Measurements from ENCODE around the gene ZNF699.

Gene ZNF699

GRCh38 chr19:9309139-9309973 lies at the start of gene ZNF699:
Gene ZNF699, minus strand, starts transcription at chr19:9309838. Its CDS starts 4,719 bp downstream, at chr19:9305119.
- Histone ChIP-seq H3K36me3 (ENCODE audit: control insufficient read depth in 1 of 2, insufficient read depth in 2 of 2, low read length in 2 of 2) (peaks cover 1 to 20% of the 10 kb centered on the region in 2 donors), H3K27me3 (ENCODE audit: low read depth, low read length) (no peaks in the 10 kb centered on the region), H3K9me3 (ENCODE audit: control insufficient read depth in 1 of 2, low read length in 2 of 2) (peaks cover 0 to 5% of the 10 kb centered on the region in 2 donors), H3K4me1 (ENCODE audit: control insufficient read depth in 1 of 2, insufficient read depth in 2 of 2, low read length in 2 of 2) (peaks cover 4 to 10% of the 10 kb centered on the region in 2 donors), H3K4me3 (ENCODE audit: low read depth in 1 of 2, low read length in 2 of 2) (peak within 1 kb of the TSS; percentile 89 to 91), H3K27ac (ENCODE audit: low read length) (peak within 1 kb of the TSS; percentile 89)

GRCh38 chr19:9354651-9355050 lies 45.0 kb upstream of the ZNF699 start:
- no peaks in the 10 kb centered on the region for H3K4me1 ChIP-seq (ENCODE audit: control insufficient read depth in 1 of 2, insufficient read depth in 2 of 2, low read length in 2 of 2)
- peaks cover 0 to 78% of the 10 kb centered on the region in 2 donors for H3K36me3 ChIP-seq (ENCODE audit: control insufficient read depth in 1 of 2, insufficient read depth in 2 of 2, low read length in 2 of 2)
- peaks cover 29 to 83% of the 10 kb centered on the region in 2 donors for H3K9me3 ChIP-seq (ENCODE audit: control insufficient read depth in 1 of 2, low read length in 2 of 2)
- no peak overlapping the region for H3K27ac ChIP-seq (ENCODE audit: low read length)
- no peaks in the 10 kb centered on the region for H3K27me3 ChIP-seq (ENCODE audit: low read depth, low read length)
- H3K4me3 ChIP-seq (ENCODE audit: low read depth in 1 of 2, low read length in 2 of 2) = peak overlapping the region; percentile 9 to 13

GRCh38 chr19:9353011-9353410 lies 43.4 kb upstream of the ZNF699 start:
- Histone ChIP-seq H3K4me1 (ENCODE audit: control insufficient read depth in 1 of 2, insufficient read depth in 2 of 2, low read length in 2 of 2) (no peaks in the 10 kb centered on the region), H3K27ac (ENCODE audit: low read length) (no peak overlapping the region), H3K36me3 (ENCODE audit: control insufficient read depth in 1 of 2, insufficient read depth in 2 of 2, low read length in 2 of 2) (peaks cover 0 to 80% of the 10 kb centered on the region in 2 donors), H3K4me3 (ENCODE audit: low read depth in 1 of 2, low read length in 2 of 2) (peak overlapping the region in 1 of 2 donors; percentile 20), H3K27me3 (ENCODE audit: low read depth, low read length) (no peaks in the 10 kb centered on the region), H3K9me3 (ENCODE audit: control insufficient read depth in 1 of 2, low read length in 2 of 2) (peaks cover 32 to 87% of the 10 kb centered on the region in 2 donors)

- Histone ChIP-seq H3K4me1 (ENCODE audit: control insufficient read depth in 1 of 2, insufficient read depth in 2 of 2, low read length in 2 of 2) (no peaks in the 10 kb centered on the region), H3K36me3 (ENCODE audit: control insufficient read depth in 1 of 2, insufficient read depth in 2 of 2, low read length in 2 of 2) (peaks cover 0 to 78% of the 10 kb centered on the region in 2 donors), H3K27me3 (ENCODE audit: low read depth, low read length) (no peaks in the 10 kb centered on the region), H3K27ac (ENCODE audit: low read length) (no peak overlapping the region), H3K4me3 (ENCODE audit: low read depth in 1 of 2, low read length in 2 of 2) (peak overlapping the region in 1 of 2 donors; percentile 20), H3K9me3 (ENCODE audit: control insufficient read depth in 1 of 2, low read length in 2 of 2) (peaks cover 29 to 85% of the 10 kb centered on the region in 2 donors)
These were observed 42.9 kb upstream of the ZNF699 start for GRCh38 chr19:9352505-9352904.

GRCh38 chr19:9348671-9349070 lies 39.0 kb upstream of the ZNF699 start:
- peak overlapping the region; percentile 12 to 59 for H3K4me3 ChIP-seq (ENCODE audit: low read depth in 1 of 2, low read length in 2 of 2)
- no peak overlapping the region for H3K27ac ChIP-seq (ENCODE audit: low read length)
- no peaks in the 10 kb centered on the region for H3K4me1 ChIP-seq (ENCODE audit: control insufficient read depth in 1 of 2, insufficient read depth in 2 of 2, low read length in 2 of 2)
- H3K27me3 ChIP-seq (ENCODE audit: low read depth, low read length) = no peaks in the 10 kb centered on the region
- peaks cover 46 to 88% of the 10 kb centered on the region in 2 donors for H3K9me3 ChIP-seq (ENCODE audit: control insufficient read depth in 1 of 2, low read length in 2 of 2)
- peaks cover 0 to 79% of the 10 kb centered on the region in 2 donors for H3K36me3 ChIP-seq (ENCODE audit: control insufficient read depth in 1 of 2, insufficient read depth in 2 of 2, low read length in 2 of 2)

- Histone ChIP-seq H3K4me1 (ENCODE audit: control insufficient read depth in 1 of 2, insufficient read depth in 2 of 2, low read length in 2 of 2) (no peaks in the 10 kb centered on the region), H3K27me3 (ENCODE audit: low read depth, low read length) (no peaks in the 10 kb centered on the region), H3K9me3 (ENCODE audit: control insufficient read depth in 1 of 2, low read length in 2 of 2) (peaks cover 50 to 89% of the 10 kb centered on the region in 2 donors), H3K36me3 (ENCODE audit: control insufficient read depth in 1 of 2, insufficient read depth in 2 of 2, low read length in 2 of 2) (peaks cover 3 to 82% of the 10 kb centered on the region in 2 donors), H3K4me3 (ENCODE audit: low read depth in 1 of 2, low read length in 2 of 2) (peak overlapping the region; percentile 12 to 59), H3K27ac (ENCODE audit: low read length) (no peak overlapping the region)
These were observed 38.6 kb upstream of the ZNF699 start for GRCh38 chr19:9348253-9348652.

GRCh38 chr19:9345005-9345404 lies 35.4 kb upstream of the ZNF699 start:
- Histone ChIP-seq H3K27ac (ENCODE audit: low read length) (no peak overlapping the region), H3K4me1 (ENCODE audit: control insufficient read depth in 1 of 2, insufficient read depth in 2 of 2, low read length in 2 of 2) (no peaks in the 10 kb centered on the region), H3K4me3 (ENCODE audit: low read depth in 1 of 2, low read length in 2 of 2) (peak overlapping the region in 1 of 2 donors; percentile 51), H3K9me3 (ENCODE audit: control insufficient read depth in 1 of 2, low read length in 2 of 2) (peaks cover 67 to 94% of the 10 kb centered on the region in 2 donors), H3K27me3 (ENCODE audit: low read depth, low read length) (no peaks in the 10 kb centered on the region), H3K36me3 (ENCODE audit: control insufficient read depth in 1 of 2, insufficient read depth in 2 of 2, low read length in 2 of 2) (peaks cover 27 to 88% of the 10 kb centered on the region in 2 donors)

GRCh38 chr19:9342610-9343304 lies 33.1 kb upstream of the ZNF699 start:
- peak overlapping the region; percentile 30 to 51 for H3K4me3 ChIP-seq (ENCODE audit: low read depth in 1 of 2, low read length in 2 of 2)
- H3K4me1 ChIP-seq (ENCODE audit: control insufficient read depth in 1 of 2, insufficient read depth in 2 of 2, low read length in 2 of 2) = no peaks in the 10 kb centered on the region
- H3K27me3 ChIP-seq (ENCODE audit: low read depth, low read length) = no peaks in the 10 kb centered on the region
- peaks cover 31 to 90% of the 10 kb centered on the region in 2 donors for H3K36me3 ChIP-seq (ENCODE audit: control insufficient read depth in 1 of 2, insufficient read depth in 2 of 2, low read length in 2 of 2)
- H3K9me3 ChIP-seq (ENCODE audit: control insufficient read depth in 1 of 2, low read length in 2 of 2) = peaks cover 78 to 92% of the 10 kb centered on the region in 2 donors
- H3K27ac ChIP-seq (ENCODE audit: low read length) = no peak overlapping the region

GRCh38 chr19:9329999-9330398 lies 20.4 kb upstream of the ZNF699 start:
- H3K27me3 ChIP-seq (ENCODE audit: low read depth, low read length) = no peaks in the 10 kb centered on the region
- H3K36me3 ChIP-seq (ENCODE audit: control insufficient read depth in 1 of 2, insufficient read depth in 2 of 2, low read length in 2 of 2) = peaks cover 13 to 82% of the 10 kb centered on the region in 2 donors
- H3K4me3 ChIP-seq (ENCODE audit: low read depth in 1 of 2, low read length in 2 of 2) = peak overlapping the region in 1 of 2 donors; percentile 55
- peaks cover 52 to 75% of the 10 kb centered on the region in 2 donors for H3K9me3 ChIP-seq (ENCODE audit: control insufficient read depth in 1 of 2, low read length in 2 of 2)
- H3K27ac ChIP-seq (ENCODE audit: low read length) = no peak overlapping the region
- H3K4me1 ChIP-seq (ENCODE audit: control insufficient read depth in 1 of 2, insufficient read depth in 2 of 2, low read length in 2 of 2) = peaks cover 0 to under 1% of the 10 kb centered on the region in 2 donors

- Histone ChIP-seq H3K4me3 (ENCODE audit: low read depth in 1 of 2, low read length in 2 of 2) (peak overlapping the region; percentile 86 to 96), H3K4me1 (ENCODE audit: control insufficient read depth in 1 of 2, insufficient read depth in 2 of 2, low read length in 2 of 2) (peaks cover 0 to 11% of the 10 kb centered on the region in 2 donors), H3K27me3 (ENCODE audit: low read depth, low read length) (no peaks in the 10 kb centered on the region), H3K36me3 (ENCODE audit: control insufficient read depth in 1 of 2, insufficient read depth in 2 of 2, low read length in 2 of 2) (peaks cover 0 to 37% of the 10 kb centered on the region in 2 donors), H3K27ac (ENCODE audit: low read length) (peak overlapping the region; percentile 88), H3K9me3 (ENCODE audit: control insufficient read depth in 1 of 2, low read length in 2 of 2) (peaks cover 10 to 32% of the 10 kb centered on the region in 2 donors)
These were observed 14.9 kb upstream of the ZNF699 start for GRCh38 chr19:9324584-9324962.

GRCh38 chr19:9323919-9324583 lies 14.4 kb upstream of the ZNF699 start, which contains the start of gene ZNF559:
Gene ZNF559, plus strand, starts transcription at chr19:9324179. Its CDS starts 14,371 bp downstream, at chr19:9338550.
- Histone ChIP-seq H3K4me3 (ENCODE audit: low read depth in 1 of 2, low read length in 2 of 2) (peak within 1 kb of the TSS; percentile 86 to 96), H3K9me3 (ENCODE audit: control insufficient read depth in 1 of 2, low read length in 2 of 2) (peaks cover 10 to 30% of the 10 kb centered on the region in 2 donors)

More at GRCh38 chr19:9323919-9324583, 14.4 kb upstream of the ZNF699 start, which contains the start of gene ZNF559:
- H3K36me3 ChIP-seq (ENCODE audit: control insufficient read depth in 1 of 2, insufficient read depth in 2 of 2, low read length in 2 of 2) = peaks cover 0 to 33% of the 10 kb centered on the region in 2 donors
- peak within 1 kb of the TSS; percentile 88 for H3K27ac ChIP-seq (ENCODE audit: low read length)
- H3K4me1 ChIP-seq (ENCODE audit: control insufficient read depth in 1 of 2, insufficient read depth in 2 of 2, low read length in 2 of 2) = peaks cover 0 to 11% of the 10 kb centered on the region in 2 donors
- H3K27me3 ChIP-seq (ENCODE audit: low read depth, low read length) = no peaks in the 10 kb centered on the region
